ENCODE results near the gene BMP6. TPM values are rescaled to one million over a fixed set of nuclear protein-coding genes. Genes with fewer than 3 reads are reported as not detected.

BMP6 gene
- total RNA-seq, 1 experiment from 2014 or later, result 0.28 TPM

- H3K23me2 ChIP-seq (ENCODE audit: insufficient read length, low read depth, low read length, poor library complexity, severe bottlenecking), result no peaks in the 10 kb centered on the region
- no CpG with 5 or more reads among the region's 3 CpGs for WGBS (ENCODE audit: extremely low coverage, insufficient read length, low lambda C conversion rate)
- no peaks in the 10 kb centered on the region for H3K79me2 ChIP-seq (ENCODE audit: insufficient read depth, low read length)
These were observed 47.4 kb downstream of the BMP6 start for GRCh38 chr6:7773322-7773721.

More at GRCh38 chr6:7773322-7773721, 47.4 kb downstream of the BMP6 start:
- Histone ChIP-seq H3K14ac (ENCODE audit: insufficient read depth, low read length) (no peak overlapping the region), H3K18ac (ENCODE audit: insufficient read length, low read depth, low read length) (no peak overlapping the region), H2BK12ac (ENCODE audit: insufficient read length, low read depth, low read length) (no peak overlapping the region), H2AK5ac (ENCODE audit: insufficient read length, low read length) (no peak overlapping the region), H4K5ac (ENCODE audit: insufficient read length, low read depth, low read length) (no peak overlapping the region), H2AFZ (ENCODE audit: low read length) (no peak overlapping the region), H3K4ac (ENCODE audit: low read depth, low read length) (no peak overlapping the region), H2BK120ac (ENCODE audit: low read depth, low read length, poor library complexity, severe bottlenecking) (no peak overlapping the region), H3K23ac (ENCODE audit: insufficient read length, low read depth, low read length) (no peak overlapping the region), H3K56ac (ENCODE audit: insufficient read length, low read depth, low read length) (no peak overlapping the region), H3K9me3 (ENCODE audit: control insufficient read depth, low read depth, low read length) (no peaks in the 10 kb centered on the region), H2BK20ac (ENCODE audit: low read depth, low read length, poor library complexity, severe bottlenecking) (no peak overlapping the region), H3K27ac (ENCODE audit: insufficient read length, low read depth, low read length) (no peak overlapping the region), H3K4me1 (ENCODE audit: insufficient read depth, low read length) (peaks cover 6% of the 10 kb centered on the region; the same call in 1 of the 2 replicates), H4K8ac (replicated peaks; ENCODE audit: insufficient read length, low read depth, low read length) (no peak overlapping the region), H3K4me2 (ENCODE audit: insufficient read depth, insufficient read length, low read length) (no peak overlapping the region), H3K79me1 (ENCODE audit: insufficient read depth, low read depth, low read length, poor library complexity, severe bottlenecking) (no peaks in the 10 kb centered on the region), H3K27me3 (ENCODE audit: insufficient read depth, low read length) (no peaks in the 10 kb centered on the region), H4K91ac (ENCODE audit: insufficient read length, low read depth, low read length) (no peak overlapping the region), H3T11ph (ENCODE audit: low read length) (no peak overlapping the region), H3K9ac (ENCODE audit: extremely low read depth, insufficient read length, low read length) (no peak overlapping the region), H2BK5ac (ENCODE audit: insufficient read length, low read length) (no peak overlapping the region), H2BK15ac (ENCODE audit: low read depth, low read length) (no peak overlapping the region), H4K20me1 (ENCODE audit: control insufficient read depth, insufficient read depth, insufficient read length) (no peaks in the 10 kb centered on the region)
- H3K36me3 Mint-ChIP-seq (ENCODE audit: insufficient read depth in 1 of 3, low read depth in 3 of 3), result no peaks in the 10 kb centered on the region
- TF ChIP-seq, protein P1, sequence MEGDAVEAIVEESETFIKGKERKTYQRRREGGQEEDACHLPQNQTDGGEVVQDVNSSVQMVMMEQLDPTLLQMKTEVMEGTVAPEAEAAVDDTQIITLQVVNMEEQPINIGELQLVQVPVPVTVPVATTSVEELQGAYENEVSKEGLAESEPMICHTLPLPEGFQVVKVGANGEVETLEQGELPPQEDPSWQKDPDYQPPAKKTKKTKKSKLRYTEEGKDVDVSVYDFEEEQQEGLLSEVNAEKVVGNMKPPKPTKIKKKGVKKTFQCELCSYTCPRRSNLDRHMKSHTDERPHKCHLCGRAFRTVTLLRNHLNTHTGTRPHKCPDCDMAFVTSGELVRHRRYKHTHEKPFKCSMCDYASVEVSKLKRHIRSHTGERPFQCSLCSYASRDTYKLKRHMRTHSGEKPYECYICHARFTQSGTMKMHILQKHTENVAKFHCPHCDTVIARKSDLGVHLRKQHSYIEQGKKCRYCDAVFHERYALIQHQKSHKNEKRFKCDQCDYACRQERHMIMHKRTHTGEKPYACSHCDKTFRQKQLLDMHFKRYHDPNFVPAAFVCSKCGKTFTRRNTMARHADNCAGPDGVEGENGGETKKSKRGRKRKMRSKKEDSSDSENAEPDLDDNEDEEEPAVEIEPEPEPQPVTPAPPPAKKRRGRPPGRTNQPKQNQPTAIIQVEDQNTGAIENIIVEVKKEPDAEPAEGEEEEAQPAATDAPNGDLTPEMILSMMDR (conservative IDR thresholded peaks at IDR 0.05), result no peak
- no peaks in the 10 kb centered on the region; a peak in 2 of 5 replicates for H3K9me3 Mint-ChIP-seq
- DNase-seq, result no peak
- H3K4me3 Mint-ChIP-seq, result no peak overlapping the region
- H3K27ac Mint-ChIP-seq, result no peak overlapping the region
- H3K4me1 Mint-ChIP-seq, result peaks cover 44 to 49% of the 10 kb centered on the region in 2 experiments
- no peaks in the 10 kb centered on the region for H3K27me3 Mint-ChIP-seq (ENCODE audit: low read depth)
